ENCODE results near the gene EHBP1.

Gene EHBP1

GRCh38 chr2:62895632-62896009, 190.1 kb downstream of the EHBP1 start:
- DNase-seq, result no peak

- DNase-seq, result no peak
Observed at GRCh38 chr2:62897187-62897827, 191.8 kb downstream of the EHBP1 start.

- DNase-seq, result no peak
Observed at GRCh38 chr2:62904344-62904743, 198.8 kb downstream of the EHBP1 start.

- DNase-seq, result no peak
Observed at GRCh38 chr2:62908145-62908544, 202.6 kb downstream of the EHBP1 start.

- DNase-seq, result no peak
Observed at GRCh38 chr2:62913311-62913710, 207.8 kb downstream of the EHBP1 start.

- no peak for DNase-seq
Observed at GRCh38 chr2:62919041-62919440, 213.5 kb downstream of the EHBP1 start.

GRCh38 chr2:62920070-62920469, 214.6 kb downstream of the EHBP1 start:
- no peak for DNase-seq

- no peak for DNase-seq
Observed at GRCh38 chr2:62923242-62923641, 217.7 kb downstream of the EHBP1 start.

- DNase-seq, result no peak
Observed at GRCh38 chr2:62923881-62924280, 218.4 kb downstream of the EHBP1 start.

GRCh38 chr2:62928015-62928414, 222.5 kb downstream of the EHBP1 start:
- DNase-seq, result no peak

GRCh38 chr2:62931536-62931935, 226.0 kb downstream of the EHBP1 start:
- no peak for DNase-seq

GRCh38 chr2:62933398-62933917, 227.9 kb downstream of the EHBP1 start:
- DNase-seq, result no peak

GRCh38 chr2:62934517-62934916, 229.0 kb downstream of the EHBP1 start:
- no peak for DNase-seq

GRCh38 chr2:62938126-62938525, 232.6 kb downstream of the EHBP1 start:
- no peak for DNase-seq

GRCh38 chr2:62939735-62940491, 234.4 kb downstream of the EHBP1 start:
- DNase-seq, result no peak

GRCh38 chr2:62940697-62941096, 235.2 kb downstream of the EHBP1 start:
- DNase-seq, result no peak

GRCh38 chr2:62941413-62941812, 235.9 kb downstream of the EHBP1 start:
- no peak for DNase-seq

- DNase-seq, result no peak
Observed at GRCh38 chr2:62944362-62944761, 238.8 kb downstream of the EHBP1 start.

- no peak for DNase-seq
Observed at GRCh38 chr2:62947403-62947802, 241.9 kb downstream of the EHBP1 start.

- DNase-seq, result no peak
Observed at GRCh38 chr2:62956651-62957050, 251.1 kb downstream of the EHBP1 start.

- no peak for DNase-seq
Observed at GRCh38 chr2:62958206-62958605, 252.7 kb downstream of the EHBP1 start.

- DNase-seq, result no peak
Observed at GRCh38 chr2:62964050-62964449, 258.5 kb downstream of the EHBP1 start.

GRCh38 chr2:62964671-62965070, 259.2 kb downstream of the EHBP1 start:
- no peak for DNase-seq

GRCh38 chr2:62966991-62967390, 261.5 kb downstream of the EHBP1 start:
- no peak for DNase-seq

GRCh38 chr2:62968168-62968567, 262.7 kb downstream of the EHBP1 start:
- DNase-seq, result no peak

Data from activated CD4-positive, CD25-positive, alpha-beta regulatory T cell treated with anti-CD3 and anti-CD28 coated beads, Interleukin-2, amount 50 U/mL, for 72 hours (primary cell).